ENCODE data around the gene E2F6.

The E2F6 gene

DNA sequence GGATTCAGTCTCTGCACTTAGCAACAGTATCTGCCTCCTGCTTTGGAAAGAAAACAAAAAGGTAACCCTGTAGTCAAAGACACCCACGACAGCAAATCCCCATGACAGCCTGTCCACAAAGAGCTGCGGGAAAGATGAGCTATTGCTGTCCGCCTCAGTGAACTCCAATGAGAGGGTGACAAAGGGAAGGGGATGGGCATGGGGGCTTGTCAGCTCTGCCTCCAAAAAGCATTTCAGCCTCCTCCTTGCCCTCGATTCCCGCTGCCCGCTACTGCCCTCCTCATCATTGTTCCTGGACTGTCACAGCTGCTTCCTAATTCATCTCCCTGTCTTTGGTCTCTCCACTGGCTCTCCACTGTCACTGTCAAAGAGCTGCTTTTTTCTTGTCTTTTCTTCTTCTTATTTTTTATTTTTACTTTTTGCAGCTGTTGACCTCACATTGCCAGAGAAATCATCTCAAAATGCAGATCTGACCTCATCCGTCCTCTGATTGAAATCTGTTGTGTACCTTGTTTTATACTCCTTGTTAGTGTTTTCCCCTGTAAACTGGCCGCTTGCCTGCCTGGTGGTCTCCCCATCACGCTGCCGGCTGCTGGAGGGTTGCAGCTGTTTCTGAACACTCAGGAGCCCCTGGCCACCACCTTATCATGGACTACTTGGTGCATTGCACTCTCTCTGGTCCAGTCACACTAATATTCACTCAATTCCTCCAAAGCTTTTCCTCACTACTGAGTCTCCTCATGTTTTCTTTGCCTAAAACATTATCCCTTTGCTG is 7.9 kb upstream of the E2F6 start:
- no peak overlapping the region for H3K4me3 ChIP-seq (ENCODE audit: low read depth, low read length)
- TF ChIP-seq CTCF (IDR thresholded peaks at IDR 0.05; ENCODE audit: low read depth, low read length): no peak

GRCh38 chr2:11467749-11468148 is 1.8 kb upstream of the E2F6 start:
- H3K4me3 ChIP-seq (ENCODE audit: low read depth, low read length): no peak overlapping the region

DNA sequence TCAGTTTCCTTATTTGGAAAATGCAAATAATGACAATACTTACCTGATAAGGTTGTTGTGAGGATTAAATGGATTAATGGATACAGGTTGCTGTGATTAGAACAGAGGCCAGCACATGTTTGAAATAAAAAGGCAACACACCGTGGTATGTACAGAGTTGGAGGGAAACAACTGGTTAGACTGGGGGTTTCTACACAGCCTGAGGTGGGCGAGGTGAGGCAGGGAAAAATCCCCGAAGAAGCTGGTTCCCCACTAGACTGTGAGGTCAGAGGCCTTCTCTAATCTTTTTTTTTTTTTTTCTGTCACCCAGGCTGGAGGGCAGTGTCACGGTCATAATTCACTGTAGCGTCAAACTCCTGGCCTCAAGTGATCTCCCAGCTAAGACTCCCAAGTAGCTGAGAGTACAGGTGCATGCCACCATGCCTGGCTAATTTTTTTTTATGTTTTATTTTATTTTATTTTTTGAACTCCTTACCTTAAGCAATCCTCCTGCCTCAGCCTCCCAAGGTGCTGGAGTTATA is 1.2 kb upstream of the E2F6 start:
- no peak for TF ChIP-seq CTCF (IDR thresholded peaks at IDR 0.05; ENCODE audit: low read depth, low read length)
- H3K4me3 ChIP-seq (ENCODE audit: low read depth, low read length): no peak overlapping the region

More at GRCh38 chr2:11467749-11468148, 1.8 kb upstream of the E2F6 start:
- no peak for TF ChIP-seq CTCF (IDR thresholded peaks at IDR 0.05; ENCODE audit: low read depth, low read length)

- TF ChIP-seq CTCF (IDR thresholded peaks at IDR 0.05; ENCODE audit: low read depth, low read length): no peak
- H3K4me3 ChIP-seq (ENCODE audit: low read depth, low read length): peak overlapping the region; percentile 64
These were observed 557 bp upstream of the E2F6 start for GRCh38 chr2:11466307-11467128.

GRCh38 chr2:11465110-11465484 is 864 bp downstream of the E2F6 start:
- TF ChIP-seq CTCF (IDR thresholded peaks at IDR 0.05; ENCODE audit: low read depth, low read length): no peak
- peak overlapping the region; percentile 64 for H3K4me3 ChIP-seq (ENCODE audit: low read depth, low read length)

- no peak overlapping the region for H3K4me3 ChIP-seq (ENCODE audit: low read depth, low read length)
- no peak for TF ChIP-seq CTCF (IDR thresholded peaks at IDR 0.05; ENCODE audit: low read depth, low read length)
These were observed 6.1 kb downstream of the E2F6 start for GRCh38 chr2:11459816-11460215.

DNA sequence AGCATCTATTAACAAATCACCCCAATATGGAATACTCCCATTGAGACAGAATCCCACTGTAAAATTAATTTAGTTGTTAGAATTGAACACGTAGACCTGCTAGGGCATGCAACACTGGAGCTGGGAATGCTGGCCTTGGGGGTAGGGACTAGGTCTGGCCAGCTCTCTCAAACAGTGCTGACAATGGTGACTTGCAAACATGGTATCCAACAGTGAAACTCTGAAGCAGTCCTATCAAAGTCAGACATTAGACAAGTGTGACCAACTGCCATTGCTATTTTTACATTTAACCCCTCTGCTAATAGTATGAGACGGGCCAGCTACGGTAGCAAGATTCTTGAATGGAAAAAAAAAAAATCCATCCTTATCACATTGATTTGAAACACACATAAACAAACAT is 7.2 kb downstream of the E2F6 start:
- TF ChIP-seq CTCF (IDR thresholded peaks at IDR 0.05; ENCODE audit: low read depth, low read length): no peak
- H3K4me3 ChIP-seq (ENCODE audit: low read depth, low read length): no peak overlapping the region
